HCT116 (cell line): ENCODE measurements around the gene SRCAP.
"Not testable (repeated sequence)": the region's sequence is repeated elsewhere in the genome, so short reads cannot be mapped to it uniquely, and the experiment has no call there.

Experiments used
- CBX3 ChIP-seq: IDR thresholded peaks from 2 replicates; pipeline ENCODE4 v1.6.1; 2012; ENCODE audit warnings: low read depth
- CEBPB ChIP-seq: IDR thresholded peaks from 2 replicates; pipeline ENCODE4 v1.6.1; 2012; ENCODE audit warnings: low read depth
- EZH2 ChIP-seq: fragments of 200-600 bp; sonication (generic); IDR thresholded peaks from 2 replicates; pipeline ENCODE4 v1.6.1; 2017; ENCODE audit warnings: antibody characterized with exemption, mixed run types
- POLR2A ChIP-seq: IDR thresholded peaks from 2 replicates; pipeline ENCODE4 v1.7.0; 2011; ENCODE audit warnings: borderline replicate concordance; ENCODE audit not compliant: insufficient read depth, insufficient read length; ENCODE audit errors: extremely low read depth
- POLR2AphosphoS5 ChIP-seq: IDR thresholded peaks from 2 replicates; pipeline ENCODE4 v1.6.1; 2011; ENCODE audit warnings: mild to moderate bottlenecking, low read depth, low read length, moderate library complexity
- RAD21 ChIP-seq: IDR thresholded peaks from 2 replicates; pipeline ENCODE4 v1.6.1; 2012; ENCODE audit warnings: low read depth, mild to moderate bottlenecking
- SP1 ChIP-seq: IDR thresholded peaks from 2 replicates; pipeline ENCODE4 v1.6.1; 2012; ENCODE audit warnings: low read depth
- TCF7L2 ChIP-seq: IDR thresholded peaks from 2 replicates; pipeline ENCODE4 v1.7.0; 2011; ENCODE audit warnings: borderline replicate concordance, inconsistent platforms; ENCODE audit not compliant: insufficient read depth, insufficient read length; ENCODE audit errors: extremely low read depth
- YY1 ChIP-seq: IDR thresholded peaks from 2 replicates; pipeline ENCODE4 v1.6.1; 2011; ENCODE audit warnings: low read length, low read depth, moderate library complexity, mild to moderate bottlenecking; ENCODE audit not compliant: insufficient replicate concordance; ENCODE audit errors: extremely low read depth
- ZNF274 ChIP-seq: fragments of 200-500 bp; sonication (Bioruptor generic); IDR thresholded peaks from 2 replicates; pipeline ENCODE4 v1.6.1; 2014; ENCODE audit warnings: mild to moderate bottlenecking, low read depth, low read length, inconsistent platforms
- TF ChIP-seq, protein P1 (sequence below): IDR thresholded peaks from 2 replicates; pipeline ENCODE4 v1.6.1; 2012
- TF ChIP-seq, protein P2 (sequence below), 3 experiments: fragments of 200-600 bp in 1 of 3; sonication (generic) in 1 of 3; IDR thresholded peaks in 2 of 3; conservative IDR thresholded peaks in 1 of 3; 2 replicates each; pipeline ENCODE4 v1.5.1; 2012 to 2017; ENCODE audit warnings: low read depth in 2 of 3, low read length in 2 of 3, antibody characterized with exemption in 1 of 3, borderline replicate concordance in 1 of 3, control low read depth in 1 of 3, mild to moderate bottlenecking in 1 of 3, mixed read lengths in 1 of 3, mixed run types in 1 of 3, moderate library complexity in 1 of 3; ENCODE audit not compliant: insufficient read depth in 1 of 3
- TF ChIP-seq, protein P3 (sequence below): IDR thresholded peaks from 2 replicates; pipeline ENCODE4 v1.6.1; 2012; ENCODE audit warnings: low read depth

DNA sequence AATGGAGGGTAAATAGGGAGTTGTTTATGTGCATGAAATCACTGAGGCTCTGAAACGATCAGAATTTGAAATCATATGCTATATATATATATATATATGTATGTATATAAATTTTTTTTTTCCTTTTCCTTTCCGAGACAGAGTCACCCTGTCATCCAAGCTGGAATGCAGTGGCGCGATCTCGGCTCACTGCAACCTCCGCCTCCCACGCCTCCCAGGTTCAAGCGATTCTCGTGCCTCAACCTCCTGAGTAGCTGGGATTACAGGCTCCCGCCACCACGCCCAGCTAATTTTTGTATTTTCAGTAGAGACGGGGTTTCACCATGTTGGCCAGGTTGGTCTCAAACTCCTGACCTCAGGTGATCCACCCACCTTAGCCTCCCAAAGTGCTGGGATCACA lies 4.1 kb downstream of the SRCAP start:
- TF ChIP-seq, protein P1, sequence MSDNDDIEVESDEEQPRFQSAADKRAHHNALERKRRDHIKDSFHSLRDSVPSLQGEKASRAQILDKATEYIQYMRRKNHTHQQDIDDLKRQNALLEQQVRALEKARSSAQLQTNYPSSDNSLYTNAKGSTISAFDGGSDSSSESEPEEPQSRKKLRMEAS = not testable (repeated sequence)
- not testable (repeated sequence) for TF ChIP-seq POLR2A, POLR2AphosphoS5, TCF7L2, YY1, CEBPB, EZH2, ZNF274, CBX3, SP1, RAD21
- TF ChIP-seq, protein P2, sequence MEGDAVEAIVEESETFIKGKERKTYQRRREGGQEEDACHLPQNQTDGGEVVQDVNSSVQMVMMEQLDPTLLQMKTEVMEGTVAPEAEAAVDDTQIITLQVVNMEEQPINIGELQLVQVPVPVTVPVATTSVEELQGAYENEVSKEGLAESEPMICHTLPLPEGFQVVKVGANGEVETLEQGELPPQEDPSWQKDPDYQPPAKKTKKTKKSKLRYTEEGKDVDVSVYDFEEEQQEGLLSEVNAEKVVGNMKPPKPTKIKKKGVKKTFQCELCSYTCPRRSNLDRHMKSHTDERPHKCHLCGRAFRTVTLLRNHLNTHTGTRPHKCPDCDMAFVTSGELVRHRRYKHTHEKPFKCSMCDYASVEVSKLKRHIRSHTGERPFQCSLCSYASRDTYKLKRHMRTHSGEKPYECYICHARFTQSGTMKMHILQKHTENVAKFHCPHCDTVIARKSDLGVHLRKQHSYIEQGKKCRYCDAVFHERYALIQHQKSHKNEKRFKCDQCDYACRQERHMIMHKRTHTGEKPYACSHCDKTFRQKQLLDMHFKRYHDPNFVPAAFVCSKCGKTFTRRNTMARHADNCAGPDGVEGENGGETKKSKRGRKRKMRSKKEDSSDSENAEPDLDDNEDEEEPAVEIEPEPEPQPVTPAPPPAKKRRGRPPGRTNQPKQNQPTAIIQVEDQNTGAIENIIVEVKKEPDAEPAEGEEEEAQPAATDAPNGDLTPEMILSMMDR (IDR thresholded peaks at IDR 0.05 in 2 of 3, conservative IDR thresholded peaks at IDR 0.05 in 1 of 3; ENCODE audit: borderline replicate concordance in 1 of 3, insufficient read depth in 1 of 3, low read depth in 2 of 3, low read length in 2 of 3) = not testable (repeated sequence)
- TF ChIP-seq, protein P3, sequence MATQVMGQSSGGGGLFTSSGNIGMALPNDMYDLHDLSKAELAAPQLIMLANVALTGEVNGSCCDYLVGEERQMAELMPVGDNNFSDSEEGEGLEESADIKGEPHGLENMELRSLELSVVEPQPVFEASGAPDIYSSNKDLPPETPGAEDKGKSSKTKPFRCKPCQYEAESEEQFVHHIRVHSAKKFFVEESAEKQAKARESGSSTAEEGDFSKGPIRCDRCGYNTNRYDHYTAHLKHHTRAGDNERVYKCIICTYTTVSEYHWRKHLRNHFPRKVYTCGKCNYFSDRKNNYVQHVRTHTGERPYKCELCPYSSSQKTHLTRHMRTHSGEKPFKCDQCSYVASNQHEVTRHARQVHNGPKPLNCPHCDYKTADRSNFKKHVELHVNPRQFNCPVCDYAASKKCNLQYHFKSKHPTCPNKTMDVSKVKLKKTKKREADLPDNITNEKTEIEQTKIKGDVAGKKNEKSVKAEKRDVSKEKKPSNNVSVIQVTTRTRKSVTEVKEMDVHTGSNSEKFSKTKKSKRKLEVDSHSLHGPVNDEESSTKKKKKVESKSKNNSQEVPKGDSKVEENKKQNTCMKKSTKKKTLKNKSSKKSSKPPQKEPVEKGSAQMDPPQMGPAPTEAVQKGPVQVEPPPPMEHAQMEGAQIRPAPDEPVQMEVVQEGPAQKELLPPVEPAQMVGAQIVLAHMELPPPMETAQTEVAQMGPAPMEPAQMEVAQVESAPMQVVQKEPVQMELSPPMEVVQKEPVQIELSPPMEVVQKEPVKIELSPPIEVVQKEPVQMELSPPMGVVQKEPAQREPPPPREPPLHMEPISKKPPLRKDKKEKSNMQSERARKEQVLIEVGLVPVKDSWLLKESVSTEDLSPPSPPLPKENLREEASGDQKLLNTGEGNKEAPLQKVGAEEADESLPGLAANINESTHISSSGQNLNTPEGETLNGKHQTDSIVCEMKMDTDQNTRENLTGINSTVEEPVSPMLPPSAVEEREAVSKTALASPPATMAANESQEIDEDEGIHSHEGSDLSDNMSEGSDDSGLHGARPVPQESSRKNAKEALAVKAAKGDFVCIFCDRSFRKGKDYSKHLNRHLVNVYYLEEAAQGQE = not testable (repeated sequence)
